ENCODE results near the gene HAS3.
"Not testable (repeated sequence)": the region's sequence is repeated elsewhere in the genome, so short reads cannot be mapped to it uniquely, and the experiment has no call there.

The HAS3 gene

DNA sequence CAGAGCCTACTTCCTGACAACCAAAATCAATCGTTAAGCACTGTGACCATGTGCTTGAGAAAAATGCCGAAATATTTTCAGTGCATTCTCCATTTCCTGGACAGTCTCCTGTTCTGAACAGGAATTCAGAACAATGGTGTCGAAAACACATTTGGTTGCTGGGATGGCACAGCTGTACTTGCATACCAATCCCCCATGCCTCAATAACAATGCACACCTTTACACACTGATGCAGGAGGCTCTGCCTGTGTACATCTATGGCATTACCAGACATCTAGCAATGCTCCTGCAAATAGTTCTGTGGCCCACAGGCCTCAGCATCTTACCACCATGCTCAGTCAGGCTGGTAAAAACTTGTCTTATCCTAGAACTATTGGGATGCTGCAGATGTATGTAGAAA, 20.8 kb downstream of the HAS3 start:
- Histone ChIP-seq H3F3A (ENCODE audit: low read depth) (no peaks in the 10 kb centered on the region; the same call in 1 of the 2 replicates), H3K9me2 (replicated peaks; ENCODE audit: low read depth, low read length) (no peaks in the 10 kb centered on the region), H3K36me3 (ENCODE audit: insufficient read depth, low read length) (peaks cover under 1% of the 10 kb centered on the region; the same call in 1 of the 2 replicates), H2AFZ (ENCODE audit: low read length) (no peak overlapping the region), H3K9me3 (ENCODE audit: insufficient read depth, low read depth, low read length) (no peaks in the 10 kb centered on the region), H3K27me3 (ENCODE audit: insufficient read depth, low read length, poor library complexity, severe bottlenecking) (no peaks in the 10 kb centered on the region), H3K4me3 (ENCODE audit: low read length, poor library complexity, severe bottlenecking) (no peak overlapping the region), H4K20me1 (ENCODE audit: insufficient read depth, low read length, poor library complexity, severe bottlenecking) (peaks cover 37% of the 10 kb centered on the region), H3K9ac (ENCODE audit: low read depth, low read length, poor library complexity, severe bottlenecking) (no peak overlapping the region), H3K4me2 (ENCODE audit: low read depth, low read length, poor library complexity, severe bottlenecking) (no peak overlapping the region), H3K4me1 (ENCODE audit: insufficient read depth, low read length, poor library complexity, severe bottlenecking) (peaks cover 18% of the 10 kb centered on the region), H3K79me2 (ENCODE audit: insufficient read depth, low read length) (peaks cover 38% of the 10 kb centered on the region)
- TF ChIP-seq EZH2phosphoT487 (IDR thresholded peaks at IDR 0.05; ENCODE audit: borderline replicate concordance), result no peak
- TF ChIP-seq, protein P1, sequence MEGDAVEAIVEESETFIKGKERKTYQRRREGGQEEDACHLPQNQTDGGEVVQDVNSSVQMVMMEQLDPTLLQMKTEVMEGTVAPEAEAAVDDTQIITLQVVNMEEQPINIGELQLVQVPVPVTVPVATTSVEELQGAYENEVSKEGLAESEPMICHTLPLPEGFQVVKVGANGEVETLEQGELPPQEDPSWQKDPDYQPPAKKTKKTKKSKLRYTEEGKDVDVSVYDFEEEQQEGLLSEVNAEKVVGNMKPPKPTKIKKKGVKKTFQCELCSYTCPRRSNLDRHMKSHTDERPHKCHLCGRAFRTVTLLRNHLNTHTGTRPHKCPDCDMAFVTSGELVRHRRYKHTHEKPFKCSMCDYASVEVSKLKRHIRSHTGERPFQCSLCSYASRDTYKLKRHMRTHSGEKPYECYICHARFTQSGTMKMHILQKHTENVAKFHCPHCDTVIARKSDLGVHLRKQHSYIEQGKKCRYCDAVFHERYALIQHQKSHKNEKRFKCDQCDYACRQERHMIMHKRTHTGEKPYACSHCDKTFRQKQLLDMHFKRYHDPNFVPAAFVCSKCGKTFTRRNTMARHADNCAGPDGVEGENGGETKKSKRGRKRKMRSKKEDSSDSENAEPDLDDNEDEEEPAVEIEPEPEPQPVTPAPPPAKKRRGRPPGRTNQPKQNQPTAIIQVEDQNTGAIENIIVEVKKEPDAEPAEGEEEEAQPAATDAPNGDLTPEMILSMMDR (conservative IDR thresholded peaks at IDR 0.05; ENCODE audit: low read length), result no peak

DNA sequence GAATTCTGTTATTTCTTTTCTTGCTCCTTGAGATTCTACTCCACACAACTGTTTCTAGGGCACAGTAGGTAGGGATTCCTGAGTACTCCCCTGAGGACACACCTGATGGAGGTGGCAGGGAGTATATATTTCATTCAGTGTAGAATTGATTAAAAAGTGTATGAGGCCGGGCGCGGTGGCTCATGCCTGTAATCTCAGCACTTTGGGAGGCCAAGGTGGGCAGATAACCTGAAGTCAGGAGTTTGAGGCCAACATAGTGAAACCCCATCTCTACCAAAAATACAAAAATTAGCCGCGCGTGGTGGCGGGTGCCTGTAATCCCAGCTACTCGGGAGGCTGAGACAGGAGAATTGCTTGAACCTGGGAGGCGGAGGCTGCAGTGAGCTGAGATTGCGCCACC, 21.3 kb downstream of the HAS3 start:
- Histone ChIP-seq H4K20me1 (ENCODE audit: insufficient read depth, low read length, poor library complexity, severe bottlenecking) (peaks cover 40% of the 10 kb centered on the region), H3K79me2 (ENCODE audit: insufficient read depth, low read length) (peaks cover 44% of the 10 kb centered on the region), H3K4me1 (ENCODE audit: insufficient read depth, low read length, poor library complexity, severe bottlenecking) (peaks cover 18% of the 10 kb centered on the region)
- not testable (repeated sequence) for H3K36me3 ChIP-seq (ENCODE audit: insufficient read depth, low read length); H3K27me3 ChIP-seq (ENCODE audit: insufficient read depth, low read length, poor library complexity, severe bottlenecking); H3F3A ChIP-seq (ENCODE audit: low read depth); H3K4me2 ChIP-seq (ENCODE audit: low read depth, low read length, poor library complexity, severe bottlenecking); H3K9me3 ChIP-seq (ENCODE audit: insufficient read depth, low read depth, low read length); H2AFZ ChIP-seq (ENCODE audit: low read length); H3K4me3 ChIP-seq (ENCODE audit: low read length, poor library complexity, severe bottlenecking); H3K9ac ChIP-seq (ENCODE audit: low read depth, low read length, poor library complexity, severe bottlenecking); H3K9me2 ChIP-seq (replicated peaks; ENCODE audit: low read depth, low read length)

DNA sequence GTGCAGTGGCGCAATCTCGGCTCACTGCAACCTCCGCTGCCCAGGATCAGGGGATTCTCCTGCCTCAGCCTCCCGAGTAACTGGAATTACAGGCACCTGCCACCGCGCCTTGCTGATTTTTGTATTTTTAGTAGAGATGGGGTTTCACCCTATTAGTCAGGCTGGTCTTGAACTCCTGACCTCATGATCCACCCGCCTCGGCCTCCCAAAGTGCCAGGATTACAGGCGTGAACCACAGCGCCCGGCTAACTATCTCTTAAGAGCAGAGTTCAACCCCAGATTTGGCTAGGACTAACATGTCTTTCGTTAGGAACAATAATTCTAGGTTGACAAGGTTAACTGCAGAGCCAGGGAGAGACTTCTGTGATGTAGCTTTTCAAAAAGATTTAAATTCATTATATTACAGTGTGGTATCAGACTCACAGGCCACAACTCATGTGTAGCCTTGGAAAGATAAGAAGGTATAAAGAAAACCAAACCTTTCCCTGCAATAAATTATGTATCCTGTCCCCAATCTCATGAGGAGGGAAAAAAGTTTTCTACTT, 22.6 kb downstream of the HAS3 start:
- H3K79me2 ChIP-seq (ENCODE audit: insufficient read depth, low read length), result peaks cover 52% of the 10 kb centered on the region
- no peak overlapping the region for H3K9ac ChIP-seq (ENCODE audit: low read depth, low read length, poor library complexity, severe bottlenecking)
- TF ChIP-seq, protein P1 (conservative IDR thresholded peaks at IDR 0.05; ENCODE audit: low read length), result no peak
- TF ChIP-seq EZH2phosphoT487 (IDR thresholded peaks at IDR 0.05; ENCODE audit: borderline replicate concordance), result no peak
- no peaks in the 10 kb centered on the region for H3K9me3 ChIP-seq (ENCODE audit: insufficient read depth, low read depth, low read length)
- no peak overlapping the region for H2AFZ ChIP-seq (ENCODE audit: low read length)
- H3K9me2 ChIP-seq (replicated peaks; ENCODE audit: low read depth, low read length), result no peaks in the 10 kb centered on the region
- H3K27me3 ChIP-seq (ENCODE audit: insufficient read depth, low read length, poor library complexity, severe bottlenecking), result peaks cover 5% of the 10 kb centered on the region
- H3K36me3 ChIP-seq (ENCODE audit: insufficient read depth, low read length), result no peaks in the 10 kb centered on the region
- H3K4me3 ChIP-seq (ENCODE audit: low read length, poor library complexity, severe bottlenecking), result no peak overlapping the region
- peaks cover 18% of the 10 kb centered on the region for H3K4me1 ChIP-seq (ENCODE audit: insufficient read depth, low read length, poor library complexity, severe bottlenecking)
- peaks cover 46% of the 10 kb centered on the region for H4K20me1 ChIP-seq (ENCODE audit: insufficient read depth, low read length, poor library complexity, severe bottlenecking)
- H3K4me2 ChIP-seq (ENCODE audit: low read depth, low read length, poor library complexity, severe bottlenecking), result no peak overlapping the region
- H3F3A ChIP-seq (ENCODE audit: low read depth), result no peaks in the 10 kb centered on the region; the same call in 1 of the 2 replicates

DNA sequence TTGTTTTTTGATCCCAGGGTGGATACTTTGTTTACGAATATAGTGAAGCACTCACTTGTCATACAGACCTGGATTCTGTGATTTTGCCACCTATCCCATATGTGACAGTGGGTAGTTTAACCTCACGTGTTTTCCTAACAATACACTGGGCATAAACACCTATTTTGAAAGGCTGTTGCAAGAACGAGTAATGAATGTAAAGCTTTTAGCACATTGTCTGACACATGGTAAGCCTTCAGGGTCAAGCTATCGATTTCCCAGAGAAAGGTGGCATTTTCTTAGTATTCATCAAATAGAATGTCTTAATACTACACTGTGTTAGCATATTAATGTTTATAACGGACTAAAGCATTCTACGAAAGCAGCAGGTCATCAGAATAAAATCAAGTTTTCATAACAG, 25.0 kb downstream of the HAS3 start:
- H3F3A ChIP-seq (ENCODE audit: low read depth), result no peaks in the 10 kb centered on the region; the same call in 1 of the 2 replicates
- no peaks in the 10 kb centered on the region for H3K9me2 ChIP-seq (replicated peaks; ENCODE audit: low read depth, low read length)
- TF ChIP-seq EZH2phosphoT487 (IDR thresholded peaks at IDR 0.05; ENCODE audit: borderline replicate concordance), result no peak
- TF ChIP-seq, protein P1 (conservative IDR thresholded peaks at IDR 0.05; ENCODE audit: low read length), result no peak
- H3K4me3 ChIP-seq (ENCODE audit: low read length, poor library complexity, severe bottlenecking), result peak overlapping the region; percentile 96
- peaks cover 76% of the 10 kb centered on the region for H3K79me2 ChIP-seq (ENCODE audit: insufficient read depth, low read length)
- H4K20me1 ChIP-seq (ENCODE audit: insufficient read depth, low read length, poor library complexity, severe bottlenecking), result peaks cover 46% of the 10 kb centered on the region
- H2AFZ ChIP-seq (ENCODE audit: low read length), result no peak overlapping the region
- no peaks in the 10 kb centered on the region for H3K36me3 ChIP-seq (ENCODE audit: insufficient read depth, low read length)
- no peaks in the 10 kb centered on the region for H3K9me3 ChIP-seq (ENCODE audit: insufficient read depth, low read depth, low read length)
- H3K27me3 ChIP-seq (ENCODE audit: insufficient read depth, low read length, poor library complexity, severe bottlenecking), result peaks cover 5% of the 10 kb centered on the region
- peak overlapping the region; percentile 100 for H3K9ac ChIP-seq (ENCODE audit: low read depth, low read length, poor library complexity, severe bottlenecking)
- H3K4me1 ChIP-seq (ENCODE audit: insufficient read depth, low read length, poor library complexity, severe bottlenecking), result peaks cover 38% of the 10 kb centered on the region
- H3K4me2 ChIP-seq (ENCODE audit: low read depth, low read length, poor library complexity, severe bottlenecking), result peak overlapping the region; percentile 98
